Memory B cell (primary cell): Measurements from ENCODE around the gene DENND10.
A peak's percentile ranks its signal among the peaks of the same experiment; 100 is the strongest.
"Not testable (repeated sequence)": the region's sequence is repeated elsewhere in the genome, so short reads cannot be mapped to it uniquely, and the experiment has no call there.

Experiments used
- ATAC-seq: fragments of 150-1000 bp; cut with Tn5 transposase; 2 replicates; pipeline ENCODE4 v1.10.0; 2021; ENCODE audit warnings: low read depth, mild to moderate bottlenecking, moderate library complexity
- DNase-seq, 2 donors: peaks; one replicate each; pipeline ENCODE4 v3.0.0; 2022; ENCODE audit warnings: low spot score in 2 of 2
- H3K27ac Mint-ChIP-seq: one replicate; pipeline ENCODE4 v1.8.0; 2022; ENCODE audit warnings: mild to moderate bottlenecking, moderate library complexity, mixed read lengths
- H3K27me3 Mint-ChIP-seq: one replicate; pipeline ENCODE4 v1.8.0; 2022; ENCODE audit warnings: mixed read lengths
- H3K36me3 Mint-ChIP-seq: one replicate; pipeline ENCODE4 v1.8.0; 2022; ENCODE audit warnings: mild to moderate bottlenecking, mixed read lengths
- H3K4me1 Mint-ChIP-seq: one replicate; pipeline ENCODE4 v1.8.0; 2022; ENCODE audit warnings: mixed read lengths
- H3K4me3 Mint-ChIP-seq: one replicate; pipeline ENCODE4 v1.8.0; 2022; ENCODE audit warnings: mild to moderate bottlenecking, moderate library complexity, mixed read lengths
- H3K9me3 Mint-ChIP-seq: one replicate; pipeline ENCODE4 v1.8.0; 2022; ENCODE audit warnings: mixed read lengths

DENND10 gene

DNA sequence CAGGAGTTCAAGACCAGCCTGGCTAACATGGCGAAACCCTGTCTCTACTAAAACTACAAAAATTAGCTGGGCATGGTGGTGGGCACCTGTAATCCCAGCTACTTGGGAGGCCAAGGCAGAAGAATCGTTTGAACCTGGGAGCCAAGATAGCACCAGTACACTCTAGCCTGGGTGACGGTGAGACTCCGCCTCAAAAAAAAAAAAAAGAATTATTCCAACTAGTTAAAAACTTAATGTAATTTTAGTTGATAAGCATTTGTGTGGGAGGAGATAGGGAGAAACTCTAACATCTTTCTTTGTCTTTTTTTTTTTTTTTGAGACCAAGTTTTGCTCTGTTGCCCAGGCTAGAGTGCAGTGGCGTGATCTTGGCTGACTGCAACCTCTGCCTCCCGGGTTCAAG lies 3.2 kb downstream of the DENND10 start:
- H3K4me3 Mint-ChIP-seq, result not testable (repeated sequence)

GRCh38 chr10:119107771-119108170 lies 3.9 kb downstream of the DENND10 start:
- not testable (repeated sequence) for DNase-seq, H3K4me3 Mint-ChIP-seq, H3K36me3 Mint-ChIP-seq, H3K27ac Mint-ChIP-seq, H3K9me3 Mint-ChIP-seq, H3K4me1 Mint-ChIP-seq, ATAC-seq, H3K27me3 Mint-ChIP-seq

More for the DNA sequence above, 3.2 kb downstream of the DENND10 start:
- not testable (repeated sequence) for DNase-seq, H3K27me3 Mint-ChIP-seq, H3K27ac Mint-ChIP-seq, H3K9me3 Mint-ChIP-seq, H3K4me1 Mint-ChIP-seq, H3K36me3 Mint-ChIP-seq, ATAC-seq

DNA sequence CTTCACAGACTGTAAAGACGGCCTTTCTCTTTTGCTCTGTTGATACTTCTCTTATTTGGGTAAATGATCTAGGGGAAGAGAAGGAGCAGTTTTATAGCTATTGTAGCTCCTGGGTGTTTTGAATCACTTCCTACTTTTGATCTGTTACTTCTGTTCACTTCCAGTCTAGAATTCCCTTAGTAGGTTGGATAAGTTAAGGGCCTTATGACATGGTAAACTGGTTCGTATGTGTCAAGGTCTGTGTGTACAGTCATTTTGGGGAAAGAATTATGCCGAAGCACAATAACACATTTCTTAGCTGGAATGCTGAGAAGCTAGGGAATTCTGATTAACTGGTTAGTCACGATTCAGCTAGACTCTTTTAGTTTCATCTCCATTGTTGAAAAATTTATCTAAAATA lies 8.1 kb downstream of the DENND10 start:
- ATAC-seq, result no peak
- no peaks in the 10 kb centered on the region for H3K27me3 Mint-ChIP-seq
- H3K9me3 Mint-ChIP-seq, result no peaks in the 10 kb centered on the region
- peaks cover 18% of the 10 kb centered on the region for H3K36me3 Mint-ChIP-seq
- H3K27ac Mint-ChIP-seq, result no peak overlapping the region
- no peak overlapping the region for H3K4me3 Mint-ChIP-seq
- no peak for DNase-seq
- no peaks in the 10 kb centered on the region for H3K4me1 Mint-ChIP-seq

DNA sequence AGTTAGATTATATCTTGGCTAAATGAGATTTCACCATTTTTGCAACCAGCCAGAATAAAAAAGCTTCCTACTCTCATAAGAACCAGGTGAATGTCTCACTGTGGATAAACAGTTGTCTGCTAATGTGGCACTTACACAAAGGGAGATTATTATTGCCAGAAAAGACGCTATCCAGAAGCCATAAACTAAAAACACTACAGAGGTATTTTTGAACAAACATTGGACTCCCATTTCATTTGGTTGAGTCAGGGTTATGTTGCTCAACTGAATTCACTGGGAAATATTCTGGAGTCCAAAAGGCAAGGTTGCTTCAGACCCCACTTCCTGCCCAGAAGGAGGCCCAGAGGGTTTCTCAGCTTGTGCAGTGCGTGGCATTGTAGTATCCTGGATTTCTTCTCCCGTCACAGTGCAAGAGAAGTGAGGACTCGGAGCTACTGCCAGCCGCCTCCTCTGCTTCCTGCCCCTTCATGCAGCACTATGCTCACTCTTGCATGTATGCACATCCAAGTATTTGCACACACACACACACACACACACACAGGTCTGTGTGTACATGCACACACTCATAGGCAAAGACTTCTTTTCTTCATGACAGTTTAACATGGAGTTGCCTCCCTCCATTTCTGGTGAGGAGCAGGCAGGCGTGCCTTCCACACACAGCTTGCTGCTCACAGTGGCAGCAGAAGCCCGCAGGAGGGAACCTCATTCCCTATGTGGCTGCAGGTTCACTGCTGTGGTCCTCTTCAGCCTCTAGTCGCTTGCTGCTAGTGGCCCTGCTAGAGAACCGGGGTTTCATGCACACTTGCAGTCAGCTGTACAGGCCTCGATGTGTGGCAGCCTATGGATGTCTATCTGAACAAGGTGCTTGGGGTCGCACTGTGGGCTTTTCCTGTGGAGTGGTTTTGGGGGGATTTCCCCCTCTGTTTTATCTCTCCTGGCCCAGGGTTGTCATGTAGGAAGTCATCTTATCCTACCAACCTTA lies 10.1 kb downstream of the DENND10 start:
- no peaks in the 10 kb centered on the region for H3K4me1 Mint-ChIP-seq

GRCh38 chr10:119115926-119116325 lies 12.0 kb downstream of the DENND10 start:
- H3K27ac Mint-ChIP-seq, result no peak overlapping the region
- no peaks in the 10 kb centered on the region for H3K27me3 Mint-ChIP-seq
- peaks cover 23% of the 10 kb centered on the region for H3K36me3 Mint-ChIP-seq

More for the DNA sequence above, 10.1 kb downstream of the DENND10 start:
- Mint-ChIP-seq H3K36me3 (peaks cover 23% of the 10 kb centered on the region), H3K9me3 (no peaks in the 10 kb centered on the region), H3K27ac (no peak overlapping the region), H3K4me3 (no peak overlapping the region), H3K27me3 (no peaks in the 10 kb centered on the region)
- ATAC-seq, result no peak
- DNase-seq, result no peak

DNA sequence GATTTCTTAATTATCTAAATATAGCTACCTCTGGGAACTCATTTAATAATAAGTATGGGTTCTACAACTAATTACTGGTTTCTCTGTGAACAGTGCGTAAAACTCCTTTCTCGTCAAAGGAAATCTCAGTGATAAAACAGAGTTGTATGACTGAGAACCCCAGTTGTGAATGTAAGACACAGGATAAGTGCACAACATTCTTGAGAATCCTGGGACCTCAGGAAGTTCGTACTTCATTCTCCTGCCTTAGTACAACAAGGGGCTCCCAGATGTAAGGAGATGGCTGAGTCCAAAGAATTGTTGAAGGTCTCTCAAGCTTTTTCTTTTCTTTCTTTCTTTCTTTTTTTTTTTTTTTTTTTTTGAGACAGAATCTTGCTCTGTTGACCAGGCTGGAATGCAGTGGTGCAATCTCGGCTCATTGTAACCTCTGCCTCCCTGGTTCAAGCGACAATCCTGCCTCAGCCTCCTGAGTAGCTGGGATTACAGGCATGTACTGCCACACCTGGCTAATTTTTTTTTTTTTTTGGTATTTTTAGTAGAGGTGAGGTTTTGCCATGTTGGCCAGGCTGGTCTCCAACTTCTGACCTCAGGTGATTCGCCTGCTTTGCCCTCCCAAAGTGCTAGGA lies 12.5 kb downstream of the DENND10 start:
- Mint-ChIP-seq H3K4me3 (no peak overlapping the region), H3K27ac (no peak overlapping the region), H3K36me3 (peaks cover 23% of the 10 kb centered on the region), H3K27me3 (no peaks in the 10 kb centered on the region), H3K4me1 (peaks cover 4% of the 10 kb centered on the region), H3K9me3 (no peaks in the 10 kb centered on the region)
- DNase-seq (no peak), ATAC-seq (no peak)

More at GRCh38 chr10:119115926-119116325, 12.0 kb downstream of the DENND10 start:
- DNase-seq (no peak), ATAC-seq (no peak)
- H3K4me1 Mint-ChIP-seq, result peaks cover 4% of the 10 kb centered on the region
- H3K4me3 Mint-ChIP-seq, result no peak overlapping the region
- no peaks in the 10 kb centered on the region for H3K9me3 Mint-ChIP-seq

- Mint-ChIP-seq H3K4me1 (peaks cover 4% of the 10 kb centered on the region), H3K4me3 (no peak overlapping the region), H3K9me3 (no peaks in the 10 kb centered on the region), H3K27me3 (no peaks in the 10 kb centered on the region), H3K27ac (no peak overlapping the region), H3K36me3 (peaks cover 21% of the 10 kb centered on the region)
- DNase-seq (no peak), ATAC-seq (no peak)
Measured at GRCh38 chr10:119118231-119118630, 14.3 kb downstream of the DENND10 start.

DNA sequence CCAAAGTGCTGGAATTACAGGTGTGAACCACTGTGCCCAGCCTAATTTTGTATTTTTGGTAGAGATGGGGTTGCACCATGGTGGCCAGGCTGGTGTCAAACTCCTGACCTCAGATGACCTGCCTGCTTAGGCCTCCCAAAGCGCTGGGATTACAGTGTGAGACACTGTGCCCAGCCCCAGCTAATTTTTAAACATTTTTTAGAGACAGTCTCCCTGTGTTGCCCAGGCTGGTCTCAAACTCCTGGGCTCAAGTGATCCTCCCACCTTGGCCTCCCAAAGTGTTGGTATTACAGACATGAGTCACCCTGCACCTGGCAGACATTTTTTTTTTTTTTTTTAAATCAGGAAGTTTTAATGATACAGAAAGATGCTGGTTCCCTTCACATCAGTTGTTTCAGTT lies 15.5 kb downstream of the DENND10 start:
- no peak overlapping the region for H3K4me3 Mint-ChIP-seq
- peaks cover 4% of the 10 kb centered on the region for H3K4me1 Mint-ChIP-seq
- DNase-seq (no peak), ATAC-seq (no peak)
- peaks cover 15% of the 10 kb centered on the region for H3K36me3 Mint-ChIP-seq
- H3K27me3 Mint-ChIP-seq, result no peaks in the 10 kb centered on the region
- no peak overlapping the region for H3K27ac Mint-ChIP-seq
- no peaks in the 10 kb centered on the region for H3K9me3 Mint-ChIP-seq

DNA sequence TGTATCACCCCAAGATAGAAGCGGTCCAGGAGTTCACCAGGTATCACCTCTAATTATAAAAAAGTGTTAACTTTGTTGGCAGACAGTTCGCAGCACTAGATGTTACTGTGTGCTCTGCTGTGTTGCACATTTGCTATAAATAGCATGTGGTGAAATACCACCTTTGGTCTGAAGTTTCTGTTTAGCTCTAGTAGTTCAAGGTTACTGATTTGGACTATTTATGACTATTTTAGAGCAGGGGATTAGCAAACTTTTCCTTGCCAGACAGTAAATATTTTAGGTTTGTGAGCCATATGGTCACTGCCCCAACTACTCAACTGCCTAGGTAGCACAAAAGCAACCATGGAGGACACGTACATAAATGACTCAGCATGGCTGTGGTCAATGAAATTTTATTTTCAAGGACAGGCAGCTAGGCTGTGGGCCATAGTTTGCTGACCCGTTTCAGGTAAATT lies 16.5 kb downstream of the DENND10 start:
- Mint-ChIP-seq H3K36me3 (peaks cover 11% of the 10 kb centered on the region), H3K9me3 (no peaks in the 10 kb centered on the region), H3K4me1 (peaks cover 4% of the 10 kb centered on the region), H3K27ac (no peak overlapping the region), H3K4me3 (no peak overlapping the region), H3K27me3 (no peaks in the 10 kb centered on the region)
- ATAC-seq (peak; percentile 31), DNase-seq (no peak)

- no peak overlapping the region for H3K4me3 Mint-ChIP-seq
- ATAC-seq (no peak), DNase-seq (no peak)
- H3K9me3 Mint-ChIP-seq, result peaks cover 2% of the 10 kb centered on the region
- peaks cover 14% of the 10 kb centered on the region for H3K36me3 Mint-ChIP-seq
- peaks cover 4% of the 10 kb centered on the region for H3K4me1 Mint-ChIP-seq
- H3K27me3 Mint-ChIP-seq, result no peaks in the 10 kb centered on the region
- H3K27ac Mint-ChIP-seq, result no peak overlapping the region
Measured at GRCh38 chr10:119120875-119121274, 17.0 kb downstream of the DENND10 start.

GRCh38 chr10:119125942-119126341 lies 22.0 kb downstream of the DENND10 start:
- ATAC-seq (no peak), DNase-seq (no peak)
- Mint-ChIP-seq H3K4me3 (no peak overlapping the region), H3K27me3 (no peaks in the 10 kb centered on the region), H3K27ac (no peak overlapping the region), H3K9me3 (peaks cover 3% of the 10 kb centered on the region), H3K36me3 (peaks cover 20% of the 10 kb centered on the region), H3K4me1 (peaks cover 4% of the 10 kb centered on the region)

GRCh38 chr10:119129721-119130120 lies 25.8 kb downstream of the DENND10 start:
- peaks cover 21% of the 10 kb centered on the region for H3K36me3 Mint-ChIP-seq
- H3K27ac Mint-ChIP-seq, result no peak overlapping the region
- no peak for DNase-seq
- peaks cover 8% of the 10 kb centered on the region for H3K4me1 Mint-ChIP-seq
- H3K4me3 Mint-ChIP-seq, result no peak overlapping the region
- H3K27me3 Mint-ChIP-seq, result no peaks in the 10 kb centered on the region
- peaks cover 3% of the 10 kb centered on the region for H3K9me3 Mint-ChIP-seq
- no peak for ATAC-seq

- Mint-ChIP-seq H3K36me3 (peaks cover 13% of the 10 kb centered on the region), H3K27me3 (no peaks in the 10 kb centered on the region), H3K9me3 (no peaks in the 10 kb centered on the region), H3K4me1 (peaks cover 8% of the 10 kb centered on the region), H3K4me3 (peak overlapping the region; percentile 85), H3K27ac (peak overlapping the region; percentile 86)
- peak in 1 of 2 donors; percentile 2 for DNase-seq
- ATAC-seq, result peak; percentile 59
Measured at GRCh38 chr10:119131512-119132240, 27.8 kb downstream of the DENND10 start.
